IMR-90 (cell line): ENCODE measurements around the gene FAF1. TPM values are rescaled to one million over a fixed set of nuclear protein-coding genes. Genes with fewer than 3 reads are reported as not detected.

Source experiments
- ATAC-seq: fragments of 200-7000 bp; cut with Tn5 transposase; 2 replicates; pipeline ENCODE4 v1.9.1; 2020; ENCODE audit warnings: low read depth, mild to moderate bottlenecking, moderate library complexity
- BruUV-seq: library from RNA; stranded (reverse); fragments of 400-500 nt; replicated peaks from 2 replicates; lab custom pipeline; 2021; lab: Mats Ljungman, UMichigan
- CTCF ChIA-PET: fragments of 300-600 bp; formaldehyde crosslinking; extraction: SDS; loops from one replicate; lab custom pipeline; 2021; ENCODE audit warnings: antibody characterized with exemption; lab: Yijun Ruan, JAX
- POLR2A ChIA-PET: fragments of 300-600 bp; sonication (Branson Sonifier 250); formaldehyde crosslinking; loops from one replicate; lab custom pipeline; 2022; ENCODE audit warnings: antibody characterized with exemption; ENCODE audit not compliant: unreplicated experiment; lab: Charles Lee
- DNase-seq: peaks from one replicate; pipeline ENCODE4 v3.0.0; 2013
- H2AFZ ChIP-seq: replicated peaks from 2 replicates; pipeline ENCODE3; 2013; ENCODE audit warnings: low read length, mild to moderate bottlenecking; ENCODE audit not compliant: poor library complexity
- H2AK5ac ChIP-seq: 2 replicates; pipeline ENCODE4 v1.6.1; 2013; ENCODE audit warnings: low read depth, low read length, inconsistent platforms
- H2AK9ac ChIP-seq: replicated peaks from 2 replicates; pipeline ENCODE3; 2013; ENCODE audit warnings: mild to moderate bottlenecking, low read depth, low read length, moderate library complexity; ENCODE audit not compliant: poor library complexity
- H2BK120ac ChIP-seq: 2 replicates; pipeline ENCODE4 v1.6.1; 2013; ENCODE audit warnings: low read depth, low read length, inconsistent platforms
- H2BK15ac ChIP-seq: 3 replicates; pipeline ENCODE4 v1.6.1; 2013; ENCODE audit warnings: low read depth, low read length, inconsistent platforms
- H2BK20ac ChIP-seq: 2 replicates; pipeline ENCODE4 v1.6.1; 2013; ENCODE audit warnings: low read depth, mild to moderate bottlenecking, inconsistent platforms, low read length, moderate library complexity
- H2BK5ac ChIP-seq: 2 replicates; pipeline ENCODE4 v1.6.1; 2013; ENCODE audit warnings: mild to moderate bottlenecking, low read depth, low read length, inconsistent platforms; ENCODE audit not compliant: poor library complexity, severe bottlenecking
- H3K14ac ChIP-seq: replicated peaks from 2 replicates; pipeline ENCODE4 v1.6.1; 2013; ENCODE audit warnings: low read depth, low read length, inconsistent platforms
- H3K18ac ChIP-seq: 2 replicates; pipeline ENCODE4 v1.6.1; 2013; ENCODE audit warnings: low read depth, low read length, control low read depth
- H3K23ac ChIP-seq: 2 replicates; pipeline ENCODE4 v1.6.1; 2013; ENCODE audit warnings: low read depth, low read length, inconsistent platforms
- H3K27ac ChIP-seq: 2 replicates; pipeline ENCODE4 v1.5.1; 2013; ENCODE audit warnings: mild to moderate bottlenecking, control low read depth, low read length; ENCODE audit not compliant: insufficient read depth
- H3K27me3 ChIP-seq: 2 replicates; pipeline ENCODE4 v1.6.1; 2013; ENCODE audit warnings: low read length; ENCODE audit not compliant: control insufficient read depth, insufficient read depth
- H3K36me3 ChIP-seq: 2 replicates; pipeline ENCODE4 v1.6.1; 2013; ENCODE audit warnings: low read length, mixed read lengths; ENCODE audit not compliant: control insufficient read depth, insufficient read depth
- H3K4ac ChIP-seq: 2 replicates; pipeline ENCODE4 v1.6.1; 2013; ENCODE audit warnings: low read depth, low read length, inconsistent platforms
- H3K4me1 ChIP-seq: 2 replicates; pipeline ENCODE4 v1.6.1; 2013; ENCODE audit warnings: low read length, mixed read lengths; ENCODE audit not compliant: control insufficient read depth, insufficient read depth
- H3K4me2 ChIP-seq: 2 replicates; pipeline ENCODE4 v1.6.1; 2013; ENCODE audit warnings: low read depth, mild to moderate bottlenecking, control low read depth, low read length, moderate library complexity
- H3K4me3 ChIP-seq: 2 replicates; pipeline ENCODE4 v1.5.1; 2013; ENCODE audit warnings: low read depth, mild to moderate bottlenecking, control low read depth, low read length, moderate library complexity; ENCODE audit not compliant: insufficient read depth
- H3K56ac ChIP-seq: 2 replicates; pipeline ENCODE4 v1.6.1; 2013; ENCODE audit warnings: low read length, inconsistent platforms; ENCODE audit not compliant: insufficient read depth; ENCODE audit errors: extremely low read depth
- H3K79me1 ChIP-seq, 2 experiments: 2 replicates each; pipeline ENCODE4 v1.6.1; 2013; ENCODE audit warnings: low read length in 2 of 2, inconsistent platforms in 1 of 2, low read depth in 1 of 2
- H3K9ac ChIP-seq: 2 replicates; pipeline ENCODE4 v1.6.1; 2013; ENCODE audit warnings: low read depth, low read length, control low read depth
- H3K9me1 ChIP-seq: 2 replicates; pipeline ENCODE4 v1.6.1; 2013; ENCODE audit warnings: low read length, inconsistent platforms; ENCODE audit not compliant: insufficient read depth
- H3K9me3 ChIP-seq: 2 replicates; pipeline ENCODE4 v1.6.1; 2013; ENCODE audit warnings: low read length; ENCODE audit not compliant: control insufficient read depth, insufficient read depth
- H4K20me1 ChIP-seq: 2 replicates; pipeline ENCODE4 v1.6.1; 2013; ENCODE audit warnings: low read length, inconsistent platforms; ENCODE audit not compliant: insufficient read depth
- H4K5ac ChIP-seq: 2 replicates; pipeline ENCODE4 v1.6.1; 2013; ENCODE audit warnings: mild to moderate bottlenecking, low read depth, low read length, control low read depth
- H4K8ac ChIP-seq, 2 experiments: 2 replicates each; pipeline ENCODE4 v1.6.1; 2013; ENCODE audit warnings: low read depth in 2 of 2, low read length in 2 of 2, control low read depth in 1 of 2, inconsistent platforms in 1 of 2
- H4K91ac ChIP-seq: 2 replicates; pipeline ENCODE4 v1.6.1; 2013; ENCODE audit warnings: low read depth, low read length, inconsistent platforms; ENCODE audit not compliant: insufficient read depth
- CEBPB ChIP-seq: IDR thresholded peaks from 2 replicates; pipeline ENCODE4 v1.6.1; 2012; ENCODE audit warnings: low read depth, low read length, improper control_type of control experiment
- CHD1 ChIP-seq: IDR thresholded peaks from 2 replicates; pipeline ENCODE4 v1.6.1; 2012; ENCODE audit warnings: low read depth, low read length, improper control_type of control experiment
- WGBS, 2 experiments: methylation state at CpG; one replicate each; pipeline versions ENCODE4 v1.1.5 to v1.1.7; 2013; ENCODE audit warnings: missing lambda C conversion rate in 2 of 2; ENCODE audit not compliant: insufficient read length in 1 of 2; ENCODE audit errors: extremely low coverage in 2 of 2; 5-methylcytosine and 5-hydroxymethylcytosine counted together
- dilution Hi-C: fragments of 300-500 bp; cut with HindIII; formaldehyde crosslinking; loops from one replicate; pipeline ENCODE4 v1.14.3; 2018; ENCODE audit warnings: low sequenced_read_pairs; ENCODE audit not compliant: unreplicated experiment
- in situ Hi-C: fragments of 300-500 bp; cut with MboI; formaldehyde crosslinking; loops from 3 replicates; pipeline ENCODE4 v1.14.3; 2019; ENCODE audit warnings: low sequenced_read_pairs, inconsistent platforms, mixed read lengths
- intact Hi-C: fragments of 100-400 bp; cut with micrococcal nuclease; formaldehyde crosslinking; loops from 2 replicates; pipeline ENCODE4 v1.10.0; 2022
- polyA plus RNA-seq, 3 experiments: library from polyadenylated mRNA; depleted of rRNA; stranded (reverse); fragments of >200 nt; gene quantifications; 2 replicates each; pipeline ENCODE4 v1.2.3, GENCODE V29; 2012; ENCODE audit warnings: low replicate concordance in 1 of 3
- total RNA-seq: library from RNA; depleted of rRNA; stranded (reverse); fragments of >200 nt; gene quantifications from 2 replicates; pipeline ENCODE4 v1.2.3, GENCODE V29; 2012

FAF1 gene
- total and polyA plus RNA-seq, 2 of the 4 experiments (the other 2 are of a cell fraction) = 18.8 to 72.9 TPM

DNA sequence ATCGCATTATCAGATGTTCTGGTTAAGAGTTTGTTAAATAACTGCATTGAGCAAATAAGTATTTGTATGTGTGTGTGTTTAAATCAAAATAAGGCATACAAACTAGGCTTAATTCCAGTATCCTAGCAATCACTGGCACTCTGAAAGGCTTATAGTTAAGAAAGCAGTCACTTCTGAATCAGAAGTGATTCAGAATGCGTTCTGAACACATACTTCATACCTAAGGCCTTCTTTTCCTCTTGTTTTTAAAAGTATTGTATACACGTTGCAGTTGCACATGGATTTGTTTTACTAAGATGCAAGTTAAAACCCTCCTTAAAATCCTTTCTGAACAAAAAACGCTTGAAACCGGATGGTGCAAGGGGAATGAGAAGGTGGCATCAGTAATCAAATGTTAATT is 298.4 kb downstream of the FAF1 start:
- peak overlapping the region; percentile 54 for H2BK5ac ChIP-seq
- H3K27me3 ChIP-seq = no peaks in the 10 kb centered on the region
- H3K36me3 ChIP-seq = no peaks in the 10 kb centered on the region
- intact Hi-C loops = no loop called here
- ChIA-PET CTCF (interaction anchor here (0.6 kb wide), 1 partner anchor 111 kb away, joined by 7 read pairs; no protein-coding TSS in a partner anchor), POLR2A (no interaction called here)
- in situ Hi-C loops = no loop called here
- H3K27ac ChIP-seq = no peak overlapping the region
- no peak overlapping the region for H3K4me3 ChIP-seq
- H2AK9ac ChIP-seq = no peak overlapping the region
- H2AK5ac ChIP-seq = no peak overlapping the region
- H3K23ac ChIP-seq = no peak overlapping the region
- no peak overlapping the region for H2BK20ac ChIP-seq
- peaks cover 5 to 9% of the 10 kb centered on the region in 2 experiments for H3K79me1 ChIP-seq
- peaks cover 11% of the 10 kb centered on the region for H3K4me1 ChIP-seq
- peak; percentile 73 for DNase-seq
- BruUV-seq = no TSS peak
- TF ChIP-seq CEBPB = peak; percentile 26; the same call in 1 of the 2 replicates
- no peak for TF ChIP-seq CHD1
- no peak overlapping the region for H2AFZ ChIP-seq
- no peak overlapping the region for H2BK15ac ChIP-seq
- H3K56ac ChIP-seq = 0 out of 2 replicates have a peak overlapping the region, but pooled peaks have one; percentile 1
- no peak overlapping the region for H3K18ac ChIP-seq
- H3K9me1 ChIP-seq = peaks cover 3% of the 10 kb centered on the region
- H3K9ac ChIP-seq = no peak overlapping the region
- H4K20me1 ChIP-seq = no peaks in the 10 kb centered on the region; the same call in 1 of the 2 replicates
- no peaks in the 10 kb centered on the region for H3K9me3 ChIP-seq
- H3K4me2 ChIP-seq = peak overlapping the region; percentile 35; the same call in 1 of the 2 replicates
- ATAC-seq = peak; percentile 38; the same call in 1 of the 2 replicates
- H3K14ac ChIP-seq = 0 out of 2 replicates have a peak overlapping the region, but pooled peaks have one; percentile 3
- H4K91ac ChIP-seq = no peak overlapping the region
- H2BK120ac ChIP-seq = no peak overlapping the region
- dilution Hi-C loops = no loop called here
- no CpG with 5 or more reads among the region's 5 CpGs for WGBS, 2 experiments
- no peak overlapping the region for H4K8ac ChIP-seq
- no peak overlapping the region for H4K5ac ChIP-seq
- H3K4ac ChIP-seq = no peak overlapping the region
